Measurements from ENCODE around the gene CEACAM6.

DNA sequence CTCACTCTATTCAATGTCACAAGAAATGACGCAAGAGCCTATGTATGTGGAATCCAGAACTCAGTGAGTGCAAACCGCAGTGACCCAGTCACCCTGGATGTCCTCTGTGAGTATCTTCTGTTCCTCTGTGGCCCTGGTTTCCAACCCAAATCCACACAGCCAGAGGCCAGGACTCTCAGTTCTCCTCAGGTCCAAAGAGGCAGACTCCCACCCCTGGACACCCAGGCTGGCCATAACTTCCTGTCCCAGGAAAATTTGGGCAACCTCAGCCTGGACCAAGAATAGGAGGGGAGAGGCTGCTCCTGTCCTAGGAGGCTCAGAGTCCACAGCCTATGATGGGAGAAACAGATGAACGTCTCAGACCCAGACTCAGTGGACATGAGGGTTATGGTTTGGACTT lies 35.2 kb upstream of the CEACAM6 start:
- TF ChIP-seq, protein P1, sequence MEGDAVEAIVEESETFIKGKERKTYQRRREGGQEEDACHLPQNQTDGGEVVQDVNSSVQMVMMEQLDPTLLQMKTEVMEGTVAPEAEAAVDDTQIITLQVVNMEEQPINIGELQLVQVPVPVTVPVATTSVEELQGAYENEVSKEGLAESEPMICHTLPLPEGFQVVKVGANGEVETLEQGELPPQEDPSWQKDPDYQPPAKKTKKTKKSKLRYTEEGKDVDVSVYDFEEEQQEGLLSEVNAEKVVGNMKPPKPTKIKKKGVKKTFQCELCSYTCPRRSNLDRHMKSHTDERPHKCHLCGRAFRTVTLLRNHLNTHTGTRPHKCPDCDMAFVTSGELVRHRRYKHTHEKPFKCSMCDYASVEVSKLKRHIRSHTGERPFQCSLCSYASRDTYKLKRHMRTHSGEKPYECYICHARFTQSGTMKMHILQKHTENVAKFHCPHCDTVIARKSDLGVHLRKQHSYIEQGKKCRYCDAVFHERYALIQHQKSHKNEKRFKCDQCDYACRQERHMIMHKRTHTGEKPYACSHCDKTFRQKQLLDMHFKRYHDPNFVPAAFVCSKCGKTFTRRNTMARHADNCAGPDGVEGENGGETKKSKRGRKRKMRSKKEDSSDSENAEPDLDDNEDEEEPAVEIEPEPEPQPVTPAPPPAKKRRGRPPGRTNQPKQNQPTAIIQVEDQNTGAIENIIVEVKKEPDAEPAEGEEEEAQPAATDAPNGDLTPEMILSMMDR (IDR thresholded peaks at IDR 0.05): no peak
- TF ChIP-seq POLR2A (IDR thresholded peaks at IDR 0.05): no peak

Measured in heart left ventricle (tissue), 13 donors.